Stimulated activated CD8-positive, alpha-beta memory T cell treated with anti-CD3 and anti-CD28 coated beads, Interleukin-4, amount 100 ng/mL, for 48 hours (primary cell): ENCODE results near the gene RTEL1.
"Not testable (repeated sequence)": the region's sequence is repeated elsewhere in the genome, so short reads cannot be mapped to it uniquely, and the experiment has no call there.

ENCODE experiments used
- DNase-seq: peaks from one replicate; pipeline ENCODE4 v3.0.0-alpha.2; 2020

Gene RTEL1

GRCh38 chr20:63701329-63702035, 43.4 kb downstream of the RTEL1 start:
- no peak for DNase-seq

- DNase-seq, result no peak
Measured at GRCh38 chr20:63702036-63702665, 44.0 kb downstream of the RTEL1 start.

- no peak for DNase-seq
Measured at GRCh38 chr20:63702751-63703470, 44.8 kb downstream of the RTEL1 start.

- DNase-seq, result no peak
Measured at GRCh38 chr20:63703471-63703975, 45.4 kb downstream of the RTEL1 start.

- peak; percentile 22 for DNase-seq
Measured at GRCh38 chr20:63703976-63704748, 46.0 kb downstream of the RTEL1 start.

- DNase-seq, result peak; percentile 19
Measured at GRCh38 chr20:63704749-63705117, 46.6 kb downstream of the RTEL1 start.

GRCh38 chr20:63705232-63706026, 47.3 kb downstream of the RTEL1 start:
- peak; percentile 18 for DNase-seq

GRCh38 chr20:63706027-63706695, 48.0 kb downstream of the RTEL1 start:
- DNase-seq, result peak; percentile 23

GRCh38 chr20:63706852-63707557, 48.9 kb downstream of the RTEL1 start:
- DNase-seq, result peak; percentile 76

- peak; percentile 88 for DNase-seq
Measured at GRCh38 chr20:63707558-63708300, 49.6 kb downstream of the RTEL1 start, which contains the start of the genes ARFRP1 and ZGPAT. Gene ARFRP1, minus strand, starts transcription at chr20:63707976. Its CDS starts 885 bp downstream, at chr20:63707091. Gene ZGPAT, plus strand, starts transcription at chr20:63708039. Its CDS starts 542 bp downstream, at chr20:63708581.

GRCh38 chr20:63708301-63709148, 50.4 kb downstream of the RTEL1 start:
- DNase-seq, result peak; percentile 34

- peak; percentile 24 for DNase-seq
Measured at GRCh38 chr20:63709149-63709527, 51.0 kb downstream of the RTEL1 start.

- peak; percentile 17 for DNase-seq
Measured at GRCh38 chr20:63711085-63711645, 53.1 kb downstream of the RTEL1 start.

- no peak for DNase-seq
Measured at GRCh38 chr20:63712191-63712590, 54.1 kb downstream of the RTEL1 start.

- DNase-seq, result peak; percentile 21
Measured at GRCh38 chr20:63714858-63715257, 56.7 kb downstream of the RTEL1 start.

- DNase-seq, result no peak
Measured at GRCh38 chr20:63718996-63719395, 60.9 kb downstream of the RTEL1 start.

GRCh38 chr20:63722967-63723622, 65.0 kb downstream of the RTEL1 start:
- not testable (repeated sequence) for DNase-seq

- not testable (repeated sequence) for DNase-seq
Measured at GRCh38 chr20:63730189-63730733, 72.1 kb downstream of the RTEL1 start.
